Ureter (tissue), 1 donor: ENCODE measurements around the gene SMCO2. TPM values are rescaled to one million over a fixed set of nuclear protein-coding genes. Genes with fewer than 3 reads are reported as not detected.
"Not testable (repeated sequence)": the region's sequence is repeated elsewhere in the genome, so short reads cannot be mapped to it uniquely, and the experiment has no call there.

ENCODE experiments used
- DNase-seq: peaks from one replicate; pipeline ENCODE4 v3.0.0-alpha.2; 2020; ENCODE audit warnings: low spot score
- total RNA-seq: library from RNA; stranded (reverse); gene quantifications from one replicate; pipeline ENCODE4 v1.2.4, GENCODE V29; 2023
- donor health status: DM: yes; HTN: yes; CAD: no.

The SMCO2 gene
- total RNA-seq, 1 donor from 2014 or later = not detected

DNA sequence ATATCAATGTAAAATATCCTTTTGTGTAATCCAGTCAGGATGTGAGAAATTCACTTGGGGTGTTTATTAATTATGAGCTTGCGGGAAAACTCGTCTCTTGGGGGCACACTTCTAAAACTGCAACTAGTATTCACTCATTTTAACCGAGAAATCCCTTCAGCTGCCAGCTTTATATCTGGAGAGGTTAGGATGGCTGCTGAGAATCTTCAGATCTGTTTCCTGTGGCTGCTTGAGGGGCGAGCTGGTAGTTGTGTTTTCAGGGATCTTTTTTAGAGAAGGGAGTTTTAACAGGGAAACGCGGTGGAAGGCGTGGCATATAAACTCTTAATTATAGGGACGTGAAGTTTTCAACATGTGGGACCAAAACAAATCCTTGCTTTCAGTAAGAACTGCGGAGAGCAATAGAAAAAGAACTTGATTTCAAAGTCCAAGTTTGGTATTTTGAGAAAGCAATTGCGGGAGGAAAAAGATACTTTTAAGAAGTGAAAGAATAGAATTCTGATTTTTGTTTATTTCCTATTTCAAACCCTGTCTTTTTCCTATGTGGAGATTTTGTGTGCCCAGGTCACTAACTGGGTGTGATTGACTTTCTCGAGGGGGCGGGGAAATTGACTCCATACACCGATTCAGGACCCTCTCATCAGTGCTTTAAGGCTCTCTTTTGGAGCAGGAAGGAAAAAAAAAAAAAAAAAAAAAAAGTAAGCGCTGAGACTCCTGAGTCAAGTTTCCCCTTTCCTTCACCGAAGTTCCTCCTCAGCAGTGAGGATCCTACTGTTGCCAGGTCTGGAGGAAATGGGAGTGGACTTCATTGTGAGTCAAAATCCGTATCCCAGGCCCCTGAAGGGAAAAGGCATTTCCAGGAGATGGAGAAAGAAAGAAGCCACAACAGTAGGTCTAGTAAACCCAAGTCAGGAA lies 78.6 kb downstream of the SMCO2 start:
- no peak for DNase-seq

DNA sequence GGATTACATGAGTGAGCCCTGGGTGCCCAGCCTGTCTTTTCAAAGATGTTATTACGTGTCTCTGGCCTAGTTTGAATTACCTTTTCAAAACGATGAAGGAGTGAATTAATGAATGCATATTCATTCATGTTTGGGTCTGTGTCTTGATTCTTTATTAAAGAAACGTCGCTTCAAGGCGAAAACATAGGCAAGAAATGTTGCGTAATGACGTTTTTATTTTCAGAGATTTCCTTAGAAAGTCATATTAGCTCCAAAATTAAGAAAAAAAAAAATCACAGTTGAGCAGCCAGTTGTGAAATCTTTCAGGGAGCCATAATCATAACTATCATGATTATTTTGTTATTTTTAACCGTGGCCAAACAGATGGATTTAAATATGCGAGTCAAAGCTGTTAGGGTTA lies 81.0 kb downstream of the SMCO2 start:
- DNase-seq = no peak

DNA sequence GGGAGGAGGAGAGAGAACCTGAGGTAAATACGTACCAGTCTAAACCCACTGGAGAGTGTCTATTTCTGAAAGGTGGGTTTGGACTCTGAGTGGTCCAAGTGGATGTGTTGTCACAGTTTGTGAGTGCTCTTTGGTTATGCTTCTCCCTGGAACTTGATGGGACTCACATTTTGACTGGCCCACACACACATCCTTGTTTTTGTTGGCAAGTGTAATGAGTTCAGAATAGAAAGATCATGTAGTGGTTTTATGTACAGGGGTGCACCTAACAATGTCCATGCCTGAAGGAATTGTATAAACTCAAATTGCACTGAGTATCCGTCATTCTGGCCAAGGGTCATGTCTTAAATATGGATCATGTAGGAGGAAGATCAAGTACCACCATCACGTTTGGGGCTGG lies 82.3 kb downstream of the SMCO2 start:
- no peak for DNase-seq

DNA sequence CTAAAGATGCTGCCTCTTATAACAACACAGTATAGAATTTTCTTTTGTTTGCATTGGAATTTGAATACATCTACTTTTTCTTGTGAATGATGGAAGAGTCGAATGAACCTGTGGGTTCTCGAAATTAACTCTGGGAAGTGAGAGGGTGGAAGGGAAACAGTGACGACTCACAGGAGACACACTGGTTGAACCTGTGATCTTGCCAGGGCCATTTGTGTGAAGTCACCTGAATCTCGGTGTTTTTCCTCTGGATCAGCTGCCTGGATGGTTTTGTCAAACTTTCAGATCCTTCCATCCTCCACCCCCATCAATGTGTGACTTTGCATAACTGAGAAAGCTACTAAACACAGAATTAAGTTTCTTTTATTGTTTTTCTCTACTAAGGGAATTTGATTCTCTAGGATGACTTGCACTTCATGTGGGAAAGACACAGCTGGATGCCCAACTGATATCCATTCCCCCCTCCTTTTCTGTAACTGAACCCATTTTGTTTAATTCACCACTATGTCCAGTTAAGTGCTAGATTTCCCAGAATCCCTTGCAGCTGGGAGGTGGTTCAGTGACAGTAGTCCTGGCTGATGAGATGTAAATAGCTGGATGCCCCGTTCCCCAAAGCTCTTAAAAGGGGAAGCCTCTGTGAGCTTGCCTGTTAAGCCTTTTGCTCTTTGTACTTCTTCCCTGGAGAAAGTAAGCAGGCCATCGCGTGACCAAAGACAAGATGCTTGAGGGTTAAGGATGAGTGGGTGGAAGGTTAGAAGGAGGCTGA lies 83.8 kb downstream of the SMCO2 start:
- no peak for DNase-seq

DNA sequence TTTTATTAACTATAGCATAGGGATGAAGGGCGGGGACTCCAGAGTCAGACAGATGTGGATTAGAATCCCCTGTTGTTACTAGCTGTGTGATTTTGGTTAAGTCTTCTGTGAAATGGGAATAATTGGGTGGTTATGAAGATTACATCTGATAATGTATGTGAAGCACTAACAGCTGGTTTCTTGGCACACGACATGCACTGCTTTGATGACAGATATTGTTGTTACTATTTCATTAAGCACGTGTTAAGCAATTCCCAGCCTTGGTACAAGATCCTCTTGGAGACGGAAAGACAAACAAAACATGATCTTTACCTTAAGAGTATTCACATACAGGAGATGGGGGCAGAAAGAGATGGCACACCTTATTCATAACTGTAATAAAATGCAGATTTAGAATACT lies 85.4 kb downstream of the SMCO2 start:
- no peak for DNase-seq

DNA sequence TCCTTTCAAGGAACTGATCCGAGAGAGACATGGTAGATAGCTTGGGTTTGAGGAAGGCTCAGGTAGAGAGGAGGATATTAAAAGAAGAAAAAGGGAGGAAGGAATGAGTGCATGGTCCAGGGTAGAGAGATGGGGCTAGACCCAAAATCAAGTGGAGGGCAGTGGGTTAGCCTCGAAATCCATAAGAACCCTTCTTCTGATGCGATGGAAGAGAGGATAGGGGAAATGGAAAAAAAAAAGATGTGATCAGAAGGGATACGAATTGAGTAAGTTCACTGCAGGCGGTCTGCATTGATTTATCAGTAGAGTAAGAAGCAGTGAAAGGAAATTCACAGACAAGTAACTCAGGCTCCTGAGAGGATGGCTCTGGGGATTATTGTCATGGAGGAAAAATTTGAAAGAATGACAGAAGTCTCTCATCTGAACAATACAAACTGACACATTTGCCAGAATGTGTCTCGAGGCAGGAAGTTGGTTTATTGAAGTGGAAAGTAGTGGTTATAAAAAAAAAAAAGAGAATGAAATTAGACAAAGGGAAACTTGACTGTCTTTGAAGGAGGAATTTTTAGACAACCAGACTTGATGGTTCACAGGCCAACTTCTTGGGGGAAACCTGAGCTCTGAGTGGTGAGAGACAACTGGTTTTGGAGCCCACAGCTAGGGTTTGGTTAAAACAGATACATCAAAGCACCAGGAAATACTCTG lies 87.7 kb downstream of the SMCO2 start:
- no peak for DNase-seq

DNA sequence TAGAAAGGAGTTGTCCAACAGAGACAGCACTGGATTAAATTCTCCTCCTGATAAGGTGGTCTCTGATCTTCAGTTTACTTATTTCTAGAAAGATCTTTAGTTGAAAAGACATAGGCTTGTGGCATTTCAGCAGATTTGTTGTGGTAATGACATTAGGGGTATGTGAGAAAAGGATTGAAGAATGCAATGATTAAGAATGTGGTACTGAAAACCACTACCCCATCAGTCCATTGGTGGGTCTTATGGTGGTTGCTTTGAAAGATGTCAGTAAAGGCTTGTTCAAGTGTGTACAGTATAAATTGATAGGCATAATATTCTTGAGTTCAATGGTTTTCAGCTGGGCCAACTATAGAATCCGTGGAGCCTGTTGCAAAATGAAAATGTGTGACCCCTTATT lies 88.2 kb downstream of the SMCO2 start:
- DNase-seq = no peak

DNA sequence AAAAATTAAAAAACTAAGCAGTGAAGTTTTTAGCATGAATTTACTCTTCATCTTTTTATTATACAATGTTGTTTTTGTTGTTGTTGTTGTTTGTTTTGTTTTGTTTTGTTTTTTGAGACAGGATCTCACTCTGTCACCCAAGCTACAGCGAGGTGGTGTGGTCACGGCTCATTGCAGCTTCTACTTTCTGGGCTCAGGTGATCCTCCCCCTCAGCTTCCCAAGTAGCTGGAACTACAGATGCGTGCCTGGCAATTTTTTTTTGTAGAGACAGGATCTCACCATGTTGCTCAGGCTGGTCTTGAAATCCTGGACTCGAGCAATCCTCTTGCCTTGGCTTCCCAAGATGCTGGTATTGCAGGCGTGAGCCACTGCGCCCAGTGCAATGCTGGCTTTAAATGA lies 88.8 kb downstream of the SMCO2 start:
- no peak for DNase-seq

DNA sequence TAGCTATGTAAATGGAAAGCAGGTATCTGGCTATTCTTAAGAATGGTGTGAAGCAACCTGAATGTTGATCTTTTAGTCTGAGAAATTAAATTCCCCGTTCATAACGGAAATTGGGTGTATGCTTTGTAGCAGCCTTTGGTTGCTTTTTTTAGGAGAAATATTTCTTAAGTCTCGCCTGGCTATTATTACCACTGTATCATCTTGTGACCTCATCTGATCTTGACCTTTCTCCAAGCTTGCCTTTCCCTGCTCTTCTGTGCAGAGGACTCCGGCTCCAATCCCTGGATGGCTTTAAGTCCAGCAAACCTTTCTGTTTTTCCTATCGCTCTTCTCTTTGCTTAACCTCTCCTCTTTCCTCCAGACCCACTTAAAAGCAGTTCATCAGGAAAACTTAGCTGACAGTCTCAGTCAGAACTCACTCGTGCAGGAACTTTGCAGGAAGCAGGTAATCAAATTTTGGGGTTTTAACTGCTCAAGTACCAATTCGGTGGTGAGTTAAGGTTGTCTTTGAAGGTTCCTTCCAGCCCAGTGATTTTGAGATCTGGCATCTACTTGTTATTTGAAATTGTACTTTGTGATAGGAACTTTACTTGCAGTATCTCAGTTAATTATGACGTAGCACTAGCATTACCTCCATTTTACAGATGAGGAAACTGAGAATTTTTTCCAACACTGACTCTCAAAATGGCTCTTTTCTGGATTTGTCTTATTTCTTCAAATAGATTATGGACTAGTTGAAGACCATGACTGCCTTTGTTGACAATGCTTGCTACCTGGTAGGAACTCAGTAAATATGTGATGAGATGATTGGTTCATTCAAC lies 91.5 kb downstream of the SMCO2 start:
- DNase-seq = no peak

DNA sequence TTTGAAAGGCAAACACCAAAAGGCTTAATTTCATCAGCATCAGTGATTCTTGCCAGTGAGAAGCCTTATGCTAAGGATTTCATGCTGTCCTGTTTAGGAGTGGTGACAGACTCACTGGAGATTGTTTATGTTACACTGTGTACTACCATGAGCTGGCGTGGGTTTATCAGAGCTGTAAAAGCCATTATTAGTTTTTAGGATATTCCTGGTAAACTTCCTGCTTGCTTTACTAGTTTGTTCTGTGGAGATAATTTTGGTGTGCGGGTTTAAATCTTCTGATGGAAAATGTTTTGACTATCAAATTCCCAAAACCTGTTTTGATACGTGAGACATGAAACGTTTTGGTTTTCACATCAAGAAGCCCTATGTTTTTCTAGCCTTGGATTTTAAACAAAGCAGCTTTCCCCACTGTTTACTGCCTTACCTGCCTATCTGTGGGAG lies 92.7 kb downstream of the SMCO2 start:
- DNase-seq = no peak

DNA sequence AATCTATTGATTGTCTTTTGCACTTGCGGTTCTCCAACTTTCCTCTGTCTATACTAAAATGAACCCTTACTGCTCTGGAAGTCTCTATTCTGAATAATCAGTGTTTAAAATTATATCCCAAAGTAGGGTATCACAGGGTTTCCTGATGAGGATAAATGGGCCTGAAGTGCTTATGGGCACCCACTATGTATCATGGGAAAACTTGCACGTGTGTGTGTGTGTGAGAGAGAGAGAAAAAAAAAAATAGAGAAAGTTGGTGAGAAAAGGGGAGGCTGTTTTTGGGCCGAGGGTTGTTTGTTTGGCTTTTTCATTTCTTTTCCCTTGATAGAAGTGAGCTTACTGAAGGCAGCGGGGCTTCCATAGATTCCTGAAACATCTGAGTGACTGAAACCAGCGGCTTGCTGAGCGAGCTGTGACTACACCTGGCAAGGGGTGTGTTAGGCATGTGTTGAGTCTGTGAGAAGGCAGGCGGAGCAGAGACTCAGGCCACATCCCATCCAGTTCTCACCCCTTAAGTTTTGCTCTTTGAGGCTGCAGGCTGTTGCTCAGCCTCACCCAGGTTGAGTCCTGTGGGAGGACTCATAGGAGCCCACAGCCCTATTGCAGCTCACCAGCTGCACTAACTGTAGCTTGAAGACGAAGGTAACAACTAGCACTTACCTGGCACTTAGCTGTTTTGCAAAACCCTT lies 94.6 kb downstream of the SMCO2 start:
- no peak for DNase-seq

DNA sequence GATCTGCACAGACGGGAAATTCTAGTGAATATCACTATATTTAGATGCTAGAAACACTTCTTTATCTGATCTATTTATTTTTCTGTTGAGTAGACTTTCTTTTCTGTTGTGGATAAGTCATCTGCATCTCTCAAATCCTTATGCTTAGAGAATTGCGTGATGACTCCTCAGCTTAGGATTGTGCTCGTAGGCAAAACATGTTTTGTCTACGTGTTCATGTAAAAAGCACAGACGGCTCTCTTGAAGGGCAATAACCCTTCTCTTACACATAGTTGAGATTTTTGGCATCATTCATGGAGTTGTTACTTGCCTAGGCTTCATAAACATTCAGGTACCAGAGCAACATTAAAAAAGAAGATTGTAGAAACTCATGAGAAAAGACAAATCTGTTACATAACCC lies 96.1 kb downstream of the SMCO2 start:
- DNase-seq = no peak

DNA sequence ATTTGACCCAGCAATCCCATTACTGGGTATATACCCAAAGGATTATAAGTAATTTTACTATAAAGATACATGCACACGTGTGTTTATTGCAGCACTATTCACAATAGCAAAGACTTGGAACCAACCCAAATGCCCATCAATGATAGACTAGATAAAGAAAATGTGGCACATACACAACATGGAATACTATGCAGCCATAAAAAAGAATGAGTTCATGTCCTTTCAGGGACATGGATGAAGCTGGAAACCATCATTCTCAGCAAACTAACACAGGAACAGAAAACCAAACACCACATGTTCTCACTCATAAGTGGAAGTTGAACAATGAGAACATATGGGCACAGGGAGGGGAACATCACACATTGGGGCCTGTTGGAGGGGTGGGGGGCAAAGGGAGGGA lies 98.3 kb downstream of the SMCO2 start:
- not testable (repeated sequence) for DNase-seq

DNA sequence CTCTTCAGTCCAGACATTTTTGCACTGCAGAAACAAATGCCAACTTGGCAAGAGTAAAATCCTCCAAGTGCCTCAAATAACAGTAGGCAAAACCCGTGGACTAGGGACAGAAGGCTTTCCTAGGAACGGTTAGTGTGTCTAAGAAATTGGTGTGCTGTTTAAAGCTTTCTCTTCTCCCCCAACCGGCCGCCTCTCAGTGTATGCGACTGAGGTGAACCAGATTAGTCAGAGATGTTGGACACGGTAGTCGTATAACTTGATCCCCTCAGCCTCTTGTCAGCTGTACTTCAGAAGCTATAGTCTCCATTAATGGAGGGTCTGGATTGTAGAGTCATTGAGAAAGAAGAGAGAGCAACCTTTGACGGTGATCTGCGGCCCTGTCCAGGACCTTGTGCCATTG lies 99.1 kb downstream of the SMCO2 start:
- DNase-seq = no peak

DNA sequence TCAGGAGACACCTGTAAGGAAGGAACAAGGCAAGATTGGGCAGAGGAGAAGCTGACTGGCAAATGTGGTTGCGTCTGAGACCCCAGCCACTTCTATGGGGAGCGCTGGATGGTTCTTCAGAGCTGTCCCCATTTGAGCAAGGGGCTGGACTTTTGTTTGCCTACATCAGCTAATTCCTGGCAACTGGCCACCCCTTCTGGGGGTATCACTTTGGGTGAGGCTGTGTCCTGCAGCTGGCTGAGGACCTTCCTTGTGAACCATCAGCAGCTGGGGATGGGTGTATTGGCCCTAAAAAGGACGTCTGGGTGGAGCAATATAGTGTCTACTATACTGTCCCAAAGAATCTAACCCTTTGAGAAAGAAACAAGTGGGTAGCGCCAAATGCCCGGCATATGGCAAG lies 101.1 kb downstream of the SMCO2 start:
- DNase-seq = no peak

DNA sequence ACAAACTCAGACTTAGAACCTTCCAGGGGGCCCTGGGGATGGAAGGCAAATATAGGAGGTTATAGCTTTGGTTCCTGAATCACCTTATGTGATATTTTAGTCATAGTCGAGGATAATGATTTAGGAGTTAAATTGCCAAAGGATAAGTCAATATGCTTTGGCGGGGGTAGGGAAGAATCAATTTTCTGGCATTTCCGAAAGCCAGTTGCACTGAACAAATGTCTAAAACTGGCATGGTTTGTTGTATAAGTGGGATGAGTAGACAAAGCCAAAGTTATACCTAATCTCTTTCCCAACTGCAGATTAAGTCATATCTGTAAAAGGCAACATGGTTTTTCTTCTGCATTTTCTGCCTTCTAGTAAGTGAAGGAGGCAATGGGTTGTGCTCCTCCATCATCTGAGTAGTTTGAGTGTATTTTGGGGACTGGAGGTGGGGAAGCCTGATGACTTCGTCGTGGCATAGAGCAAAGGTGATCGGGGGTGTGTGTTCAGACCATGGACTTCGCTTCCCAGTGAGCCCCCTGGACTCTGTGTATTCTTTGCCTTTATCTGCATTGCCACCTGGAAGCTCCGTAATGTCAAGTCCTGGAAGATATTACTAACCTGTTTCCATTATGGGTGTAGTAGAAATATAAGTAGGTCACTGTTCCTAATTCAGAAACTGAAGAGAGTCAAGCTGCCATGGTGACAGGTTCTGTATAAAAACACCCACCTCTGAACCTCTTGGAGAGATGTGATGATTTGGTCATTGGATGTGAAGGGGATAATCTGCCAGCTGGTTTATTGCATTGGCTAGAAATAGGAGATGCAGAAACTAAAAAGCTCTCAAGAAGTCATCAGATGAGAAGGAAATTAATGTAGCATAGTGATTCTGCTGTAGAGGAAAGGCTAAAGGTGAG lies 102.0 kb downstream of the SMCO2 start:
- no peak for DNase-seq

DNA sequence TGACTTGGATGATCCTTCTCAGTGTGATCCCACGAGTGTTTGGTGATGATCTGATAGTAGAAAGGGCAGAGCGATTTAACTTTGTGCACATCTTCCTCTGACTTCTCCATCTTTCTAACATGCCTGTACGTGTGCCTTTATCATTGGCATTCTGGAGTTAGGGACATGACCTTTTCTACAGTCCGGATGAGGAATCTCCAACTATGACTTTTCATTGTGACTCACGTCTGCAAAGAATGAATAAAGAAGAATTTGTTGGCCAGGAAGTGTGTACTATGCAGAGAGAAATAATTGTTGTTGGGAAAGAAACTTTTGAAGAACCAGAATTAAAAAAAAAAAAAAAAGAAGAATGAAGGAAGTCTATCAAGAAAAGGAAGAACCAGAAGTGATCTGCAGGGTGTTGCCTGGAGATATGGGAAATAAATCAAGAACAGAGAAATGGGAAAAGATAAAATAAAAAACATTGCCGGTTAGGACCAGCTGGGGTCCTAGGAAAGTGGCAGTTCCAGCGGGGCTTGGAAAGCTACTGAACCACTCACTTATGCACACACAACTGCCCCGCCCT lies 102.8 kb downstream of the SMCO2 start:
- DNase-seq = no peak

DNA sequence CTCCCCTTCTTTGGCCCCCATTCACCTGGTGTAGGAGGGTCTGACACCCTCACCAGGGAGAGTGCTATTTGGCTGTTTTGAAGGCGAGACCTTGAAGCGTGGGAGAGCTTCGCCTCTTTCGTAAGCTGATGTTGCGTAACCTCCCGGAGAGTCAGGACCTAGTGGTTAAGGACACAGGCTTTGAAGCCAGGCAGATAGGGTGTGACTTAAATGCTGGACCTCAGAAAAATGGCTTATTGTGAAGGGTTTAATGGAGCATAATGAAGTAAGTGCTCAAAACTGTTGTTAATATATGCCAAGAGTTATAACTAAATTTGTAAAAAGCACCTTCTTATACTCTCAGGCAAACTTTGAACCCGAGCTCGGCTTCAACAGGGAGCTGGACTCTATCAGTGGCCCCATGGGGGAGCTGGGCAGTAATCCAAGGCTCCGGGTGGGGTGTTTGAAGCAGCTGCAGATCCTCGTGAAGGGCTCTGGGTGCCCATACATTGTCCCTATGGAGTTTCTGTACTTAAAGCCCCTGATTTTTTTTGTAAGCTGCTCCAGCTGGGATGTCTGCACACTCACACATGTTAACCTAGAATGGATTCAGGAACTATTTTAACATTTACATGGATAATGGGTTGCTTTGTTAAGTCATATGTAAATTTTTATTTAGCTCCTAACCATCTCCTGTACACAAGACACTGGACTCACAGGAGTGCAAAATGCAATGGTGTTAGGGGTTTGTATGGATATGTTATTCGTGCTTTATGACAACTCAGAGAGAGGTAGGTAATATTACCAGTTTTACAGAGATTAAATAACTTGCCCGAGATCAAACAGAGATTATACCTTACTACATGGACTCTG lies 103.5 kb downstream of the SMCO2 start:
- peak; percentile 87 for DNase-seq

DNA sequence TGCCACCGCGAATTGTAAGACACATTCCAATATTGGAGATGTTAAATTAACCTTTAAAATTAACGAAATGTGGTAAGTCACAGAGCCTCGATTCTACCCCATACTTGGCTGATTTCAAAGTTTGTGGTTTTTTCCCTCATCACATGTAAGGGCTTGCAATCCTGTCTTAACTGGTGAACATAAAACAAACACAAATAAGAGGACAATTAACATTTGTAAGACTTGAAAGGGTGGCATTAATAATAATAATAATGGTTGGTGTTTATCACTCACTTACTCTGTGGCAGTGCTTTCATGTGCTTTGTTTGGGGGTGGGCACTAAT lies 104.1 kb downstream of the SMCO2 start:
- no peak for DNase-seq
